HepG2 (cell line): ENCODE measurements around the gene UBE2D3. TPM values are rescaled to one million over a fixed set of nuclear protein-coding genes. Genes with fewer than 3 reads are reported as not detected.

Experiments used
- ATAC-seq: fragments of 200-7000 bp; cut with Tn5 transposase; 3 replicates; pipeline ENCODE4 v1.9.1; 2020; ENCODE audit warnings: mild to moderate bottlenecking, moderate library complexity
- BruUV-seq: library from RNA; stranded (reverse); fragments of 400-500 nt; replicated peaks from 2 replicates; lab custom pipeline; 2021; lab: Mats Ljungman, UMichigan
- CTCF ChIA-PET: fragments of 300-600 bp; formaldehyde crosslinking; extraction: SDS; loops from one replicate; lab custom pipeline; 2021; ENCODE audit warnings: low total read pairs, inconsistent platforms, low intra/inter-chr PET ratio; lab: Yijun Ruan, JAX
- POLR2A ChIA-PET: fragments of 350-600 bp; sonication (Branson Sonifier 250); formaldehyde crosslinking; loops from one replicate; lab custom pipeline; 2020; ENCODE audit warnings: antibody characterized with exemption, inconsistent platforms; lab: Yijun Ruan, JAX
- DNase-seq: peaks from one replicate; pipeline ENCODE4 v3.0.0-alpha.2; 2015; ENCODE audit warnings: low spot score
- FAIRE-seq: peaks from 3 replicates; lab custom pipeline; 2011; peaks lifted over from hg19 to GRCh38; lab: Jason Lieb, UNC
- H2AFZ ChIP-seq: one replicate; pipeline ENCODE4 v1.6.1; 2011; ENCODE audit warnings: low read length, inconsistent platforms
- H3K27ac ChIP-seq: fragments of 300-600 bp; 3 replicates; pipeline ENCODE4 v1.8.0; 2011; ENCODE audit warnings: mixed run types, mild to moderate bottlenecking, mixed read lengths, low read length, inconsistent platforms; ENCODE audit not compliant: insufficient read depth; ENCODE audit errors: extremely low read length
- H3K27me3 ChIP-seq, 2 experiments: fragments of 200-600 bp in 1 of 2; 2 replicates in 1 of 2; 3 replicates in 1 of 2; pipeline versions ENCODE4 v1.6.0 to v1.8.0; 2011; ENCODE audit warnings: low read length in 2 of 2, mild to moderate bottlenecking in 2 of 2, moderate library complexity in 2 of 2, inconsistent platforms in 1 of 2; ENCODE audit not compliant: insufficient read depth in 2 of 2, control insufficient read depth in 1 of 2
- H3K36me3 ChIP-seq, 2 experiments: fragments of 200-600 bp in 1 of 2; replicated peaks in 1 of 2; 2 replicates in 1 of 2; 3 replicates in 1 of 2; pipeline versions ENCODE4 v1.5.1 to v1.8.0; 2011; ENCODE audit warnings: low read length in 2 of 2, inconsistent platforms in 1 of 2; ENCODE audit not compliant: insufficient read depth in 2 of 2, control insufficient read depth in 1 of 2
- H3K4me1 ChIP-seq: 2 replicates; pipeline ENCODE4 v1.5.1; 2012; ENCODE audit warnings: low read length, inconsistent platforms; ENCODE audit not compliant: insufficient read depth
- H3K4me2 ChIP-seq: 2 replicates; pipeline ENCODE4 v1.6.0; 2011; ENCODE audit warnings: low read depth, low read length, inconsistent platforms
- H3K4me3 ChIP-seq, 3 experiments: fragments of 200-600 bp in 1 of 3; sonication (generic), shearing (Covaris generic) in 1 of 3; replicated peaks in 1 of 3; 2 replicates each; pipeline ENCODE4 v1.5.1; 2011 to 2016; ENCODE audit warnings: low read length in 3 of 3, inconsistent platforms in 2 of 3, low read depth in 2 of 3, mild to moderate bottlenecking in 2 of 3, control low read depth in 1 of 3, mixed read lengths in 1 of 3; ENCODE audit not compliant: insufficient read depth in 1 of 3
- H3K79me2 ChIP-seq: one replicate; pipeline ENCODE4 v1.6.1; 2011; ENCODE audit warnings: low read length, inconsistent platforms; ENCODE audit not compliant: insufficient read depth
- H3K9ac ChIP-seq: 2 replicates; pipeline ENCODE4 v1.6.0; 2011; ENCODE audit warnings: mild to moderate bottlenecking, low read depth, low read length, inconsistent platforms; ENCODE audit not compliant: insufficient read depth
- H3K9me3 ChIP-seq: 2 replicates; pipeline ENCODE4 v1.5.1; 2012; ENCODE audit warnings: mild to moderate bottlenecking, low read length
- H4K20me1 ChIP-seq: 2 replicates; pipeline ENCODE4 v1.6.0; 2011; ENCODE audit warnings: inconsistent platforms, mild to moderate bottlenecking, low read length, moderate library complexity; ENCODE audit not compliant: insufficient read depth
- BRCA1 ChIP-seq: sonication (generic); formaldehyde crosslinking; IDR thresholded peaks from 2 replicates; pipeline ENCODE4 v1.4.0; 2020; ENCODE audit warnings: missing genetic modification reagents
- FOXJ3 ChIP-seq: sonication (generic); formaldehyde crosslinking; IDR thresholded peaks from 2 replicates; pipeline ENCODE4 v1.4.0; 2020; ENCODE audit warnings: missing genetic modification reagents, mild to moderate bottlenecking, borderline replicate concordance
- HBP1 ChIP-seq: IDR thresholded peaks from 2 replicates; pipeline ENCODE4 v1.6.1; 2016; ENCODE audit warnings: low read depth, control low read depth
- HOXA5 ChIP-seq: sonication (generic); formaldehyde crosslinking; IDR thresholded peaks from 2 replicates; pipeline ENCODE4 v1.4.0; 2020; ENCODE audit warnings: missing genetic modification reagents
- KAT7 ChIP-seq: IDR thresholded peaks from 2 replicates; pipeline ENCODE4 v1.6.1; 2018; ENCODE audit warnings: borderline replicate concordance, missing compliant biosample characterization
- PHB2 ChIP-seq: fragments of 450-650 bp; IDR thresholded peaks from 2 replicates; pipeline ENCODE4 v1.6.1; 2018; ENCODE audit not compliant: partially characterized antibody
- SP4 ChIP-seq: sonication (generic); formaldehyde crosslinking; IDR thresholded peaks from 2 replicates; pipeline ENCODE4 v1.8.1; 2023; ENCODE audit warnings: mild to moderate bottlenecking, missing genetic modification reagents
- TEF ChIP-seq: sonication (generic); formaldehyde crosslinking; IDR thresholded peaks from 2 replicates; pipeline ENCODE4 v1.5.0; 2020; ENCODE audit warnings: missing genetic modification reagents
- ZBTB37 ChIP-seq: sonication (generic); formaldehyde crosslinking; IDR thresholded peaks from 2 replicates; pipeline ENCODE4 v1.4.0; 2020; ENCODE audit warnings: mild to moderate bottlenecking, missing genetic modification reagents
- ZNF205 ChIP-seq: IDR thresholded peaks from 2 replicates; pipeline ENCODE4 v1.6.1; 2018; ENCODE audit warnings: missing biosample characterization, missing genetic modification reagents
- ZNF318 ChIP-seq: sonication (generic); formaldehyde crosslinking; IDR thresholded peaks from 2 replicates; pipeline ENCODE4 v1.4.0; 2020; ENCODE audit warnings: mild to moderate bottlenecking, missing genetic modification reagents
- ZNF414 ChIP-seq: sonication (generic); formaldehyde crosslinking; IDR thresholded peaks from 2 replicates; pipeline ENCODE4 v1.5.0; 2020; ENCODE audit warnings: missing genetic modification reagents
- WGBS: methylation state at CpG from one replicate; pipeline ENCODE4 v1.1.6; 2017; ENCODE audit warnings: low lambda C conversion rate; 5-methylcytosine and 5-hydroxymethylcytosine counted together
- in situ Hi-C: cut with HindIII; loops from 2 replicates; pipeline ENCODE4 v1.10.0; 2017; ENCODE audit warnings: low pct_unique_long_range_greater_than_20kb; ENCODE audit not compliant: extremely low pct_ligation_motif_present
- intact Hi-C: fragments of 100-400 bp; cut with micrococcal nuclease; formaldehyde crosslinking; loops from one replicate; pipeline ENCODE4 v1.10.0; 2022; ENCODE audit not compliant: unreplicated experiment
- polyA plus RNA-seq, 8 experiments: library from polyadenylated mRNA; depleted of rRNA in 3 of 8; stranded (reverse) in 7 of 8; unstranded in 1 of 8; fragments of >200 nt; fragmentation: Illumina TruSeq in 4 of 8; extraction: Trizol in 4 of 8; gene quantifications; 2 replicates each; pipeline versions ENCODE4 v1.2.1 to v1.2.3, GENCODE V29; 2011 to 2016; ENCODE audit warnings: low read depth in 4 of 8, missing spikeins in 1 of 8, mixed read lengths in 1 of 8; ENCODE audit not compliant: insufficient read depth in 1 of 8
- total RNA-seq, 5 experiments: library from RNA; depleted of rRNA; stranded (reverse); fragments of >200 nt; fragmentation: Illumina TruSeq; extraction: Trizol; gene quantifications; 2 replicates each; pipeline ENCODE4 v1.2.3, GENCODE V29; 2016; ENCODE audit warnings: low read depth in 1 of 5

UBE2D3 gene
- total and polyA plus RNA-seq, 2 of the 13 experiments (the other 11 are each of a cell fraction or from before 2014, with no cell fraction given), result 224 to 293 TPM

- Histone ChIP-seq H3K79me2 (no peaks in the 10 kb centered on the region), H3K4me1 (peaks cover 9% of the 10 kb centered on the region), H3K36me3 (no peaks in the 10 kb centered on the region), H3K4me2 (no peak overlapping the region), H3K9ac (no peak overlapping the region), H3K27ac (no peak overlapping the region), H3K4me3 (no peak overlapping the region), H3K27me3 (no peaks in the 10 kb centered on the region), H3K9me3 (no peaks in the 10 kb centered on the region), H4K20me1 (no peaks in the 10 kb centered on the region), H2AFZ (no peak overlapping the region)
- BruUV-seq, result no TSS peak
- in situ Hi-C loops, result no loop called here
- intact Hi-C loops, result no loop called here
- ChIA-PET POLR2A (no interaction called here), CTCF (no interaction called here)
- FAIRE-seq (no peak), DNase-seq (no peak), ATAC-seq (no peak)
- WGBS, result 65% methylated on average over 4 of the region's 4 CpGs
- TF ChIP-seq KAT7 (no peak), TEF (CRISPR knock-in tag) (no peak), ZNF318 (no peak), HBP1 (CRISPR knock-in tag) (no peak), PHB2 (no peak), SP4 (no peak), BRCA1 (CRISPR knock-in tag) (no peak), ZNF205 (CRISPR knock-in tag) (no peak), FOXJ3 (CRISPR knock-in tag) (no peak), HOXA5 (CRISPR knock-in tag) (no peak), ZBTB37 (CRISPR knock-in tag) (no peak), ZNF414 (CRISPR knock-in tag) (no peak)
Measured at GRCh38 chr4:102772738-102773340, 54.5 kb downstream of the UBE2D3 start.
